D721Med (cell line): ENCODE measurements around the gene PCF11.

Experiments used
- DNase-seq: peaks from one replicate; pipeline ENCODE4 v3.0.0; 2011; ENCODE audit warnings: low spot score; ENCODE audit not compliant: insufficient read length
- FAIRE-seq: peaks from 2 replicates; lab custom pipeline; 2011; peaks lifted over from hg19 to GRCh38; lab: Jason Lieb, UNC
- TF ChIP-seq, protein P1 (sequence below): IDR thresholded peaks from 2 replicates; pipeline ENCODE4 v1.5.1; 2012; ENCODE audit warnings: mild to moderate bottlenecking, control low read depth; ENCODE audit not compliant: insufficient read depth; ENCODE audit errors: missing control alignments

PCF11 gene

DNA sequence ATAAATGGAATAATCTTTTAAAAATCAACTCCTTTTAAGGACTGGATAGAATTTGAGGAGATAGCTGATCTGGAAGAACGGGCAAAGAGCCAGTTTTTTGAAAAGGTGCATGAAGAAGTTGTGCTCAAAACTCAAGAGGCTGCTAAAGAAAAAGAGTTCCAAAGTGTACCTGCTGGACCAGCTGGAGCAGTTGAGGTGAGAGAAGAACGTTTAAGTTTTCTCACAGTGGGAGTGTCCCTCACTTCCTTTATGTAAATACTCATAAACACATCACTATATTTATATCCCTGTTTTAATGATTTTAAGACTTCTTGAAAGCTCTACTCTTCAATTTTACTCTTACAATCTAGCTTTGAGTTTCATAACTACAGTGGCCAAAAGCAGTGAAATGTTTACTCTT lies 24.9 kb downstream of the PCF11 start:
- DNase-seq (no peak), FAIRE-seq (no peak)
- TF ChIP-seq, protein P1, sequence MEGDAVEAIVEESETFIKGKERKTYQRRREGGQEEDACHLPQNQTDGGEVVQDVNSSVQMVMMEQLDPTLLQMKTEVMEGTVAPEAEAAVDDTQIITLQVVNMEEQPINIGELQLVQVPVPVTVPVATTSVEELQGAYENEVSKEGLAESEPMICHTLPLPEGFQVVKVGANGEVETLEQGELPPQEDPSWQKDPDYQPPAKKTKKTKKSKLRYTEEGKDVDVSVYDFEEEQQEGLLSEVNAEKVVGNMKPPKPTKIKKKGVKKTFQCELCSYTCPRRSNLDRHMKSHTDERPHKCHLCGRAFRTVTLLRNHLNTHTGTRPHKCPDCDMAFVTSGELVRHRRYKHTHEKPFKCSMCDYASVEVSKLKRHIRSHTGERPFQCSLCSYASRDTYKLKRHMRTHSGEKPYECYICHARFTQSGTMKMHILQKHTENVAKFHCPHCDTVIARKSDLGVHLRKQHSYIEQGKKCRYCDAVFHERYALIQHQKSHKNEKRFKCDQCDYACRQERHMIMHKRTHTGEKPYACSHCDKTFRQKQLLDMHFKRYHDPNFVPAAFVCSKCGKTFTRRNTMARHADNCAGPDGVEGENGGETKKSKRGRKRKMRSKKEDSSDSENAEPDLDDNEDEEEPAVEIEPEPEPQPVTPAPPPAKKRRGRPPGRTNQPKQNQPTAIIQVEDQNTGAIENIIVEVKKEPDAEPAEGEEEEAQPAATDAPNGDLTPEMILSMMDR: no peak

DNA sequence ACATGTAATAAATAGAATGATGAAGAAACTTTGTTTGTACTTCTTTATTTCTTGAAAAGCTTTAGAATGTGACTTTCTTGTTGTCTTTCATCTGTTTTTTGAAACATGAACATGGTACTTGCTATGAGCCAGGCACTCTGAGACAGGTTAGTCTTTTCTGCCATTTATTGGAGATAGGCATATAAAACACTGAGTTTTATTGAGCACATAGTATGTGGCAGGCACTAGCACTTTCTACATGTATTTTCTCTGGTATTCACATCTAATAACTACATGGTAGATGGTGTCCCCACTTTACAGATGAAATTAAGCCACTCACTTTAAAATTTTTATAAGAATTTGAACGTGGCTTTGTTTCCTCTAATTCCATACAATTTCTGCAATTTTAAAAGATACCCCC lies 28.8 kb downstream of the PCF11 start:
- DNase-seq (no peak), FAIRE-seq (no peak)
- TF ChIP-seq, protein P1: no peak

DNA sequence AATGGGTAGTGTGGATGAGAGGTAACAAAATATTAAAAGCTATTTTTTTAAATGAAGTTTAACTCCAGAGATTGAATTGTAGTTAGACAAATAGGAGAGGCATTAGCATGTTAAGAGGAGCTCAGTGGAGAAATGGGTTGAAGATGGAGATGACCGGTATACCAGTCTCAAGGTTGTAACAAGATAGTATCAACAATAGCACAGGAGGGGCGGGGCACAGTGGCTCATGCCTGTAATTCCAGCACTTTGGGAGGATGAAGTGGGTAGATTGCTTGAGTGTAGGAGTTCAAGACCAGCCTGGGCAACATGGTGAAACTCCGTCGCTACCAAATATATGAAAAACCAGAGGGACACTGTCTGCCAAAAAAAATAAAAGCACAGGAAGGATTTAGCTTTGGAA lies 30.5 kb downstream of the PCF11 start:
- TF ChIP-seq, protein P1: no peak
- FAIRE-seq: no peak
- DNase-seq: no peak

DNA sequence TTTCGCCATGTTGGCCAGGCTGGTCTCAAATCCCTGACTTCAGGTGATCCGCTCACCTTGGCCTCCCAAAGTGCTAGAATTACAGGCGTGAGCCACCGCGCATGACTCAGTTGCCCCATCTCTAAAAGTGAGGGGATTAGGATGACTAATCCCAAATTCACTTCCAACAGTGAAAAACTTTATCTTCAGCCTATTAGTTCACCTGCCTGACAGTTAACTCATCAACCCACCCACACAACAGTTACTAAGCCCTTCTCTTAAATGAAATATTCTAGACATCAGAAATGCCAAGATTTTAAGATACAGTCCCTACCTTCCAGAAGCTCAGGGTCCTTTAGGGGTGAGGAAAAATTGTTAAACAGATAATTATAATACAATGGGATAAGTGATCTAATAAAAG lies 34.6 kb downstream of the PCF11 start:
- DNase-seq (no peak), FAIRE-seq (no peak)
- TF ChIP-seq, protein P1: no peak

DNA sequence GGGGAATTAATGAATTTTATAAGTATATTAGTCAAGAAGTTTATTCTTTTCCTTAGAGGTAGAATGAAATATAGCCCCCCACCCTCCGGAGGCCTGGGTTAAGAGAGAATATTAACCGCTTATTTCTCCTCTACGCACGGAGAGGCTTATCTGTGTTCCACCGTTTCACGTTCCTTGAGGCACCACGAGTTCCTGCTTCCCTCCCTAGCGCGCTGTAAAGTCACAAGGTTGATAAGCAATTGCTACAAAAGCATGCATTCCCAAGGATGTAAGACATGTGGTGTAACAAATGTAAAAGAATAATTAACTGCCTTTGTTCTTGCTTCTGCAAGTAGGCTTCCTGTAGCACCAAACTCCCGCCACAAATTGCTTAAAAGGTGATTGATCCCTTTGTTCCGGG lies 35.1 kb downstream of the PCF11 start:
- TF ChIP-seq, protein P1: no peak
- FAIRE-seq (no peak), DNase-seq (no peak)

DNA sequence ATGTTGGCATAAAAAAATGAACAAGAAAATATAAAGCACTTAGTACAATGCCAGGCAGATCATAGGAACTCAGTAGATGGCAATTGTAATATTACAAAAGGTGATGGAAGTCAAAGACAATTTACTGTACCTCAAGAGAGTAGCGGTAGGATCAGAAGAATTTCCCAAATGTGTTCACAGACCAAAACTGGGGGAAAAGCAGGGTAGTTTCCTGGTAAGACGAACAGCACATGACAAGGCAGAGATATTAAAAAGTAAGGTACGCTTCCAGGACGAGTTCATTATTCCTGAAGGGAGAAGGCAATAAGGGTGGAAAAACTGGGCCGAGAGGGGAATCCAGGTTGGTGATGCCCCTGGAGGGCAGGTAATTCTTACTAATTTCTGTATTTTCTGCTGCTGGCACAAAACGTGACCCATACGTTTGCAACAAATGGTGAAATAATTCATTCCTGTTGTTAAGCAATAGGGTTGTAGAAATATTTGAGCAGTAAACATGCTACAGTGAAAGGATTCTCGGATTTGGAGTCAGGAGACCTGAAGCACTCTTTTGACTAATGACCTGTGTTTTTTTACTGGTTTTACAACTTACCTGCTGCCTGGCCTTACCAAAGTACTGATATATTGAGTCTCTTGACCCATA lies 35.8 kb downstream of the PCF11 start:
- FAIRE-seq (no peak), DNase-seq (no peak)
- TF ChIP-seq, protein P1: no peak
